B cell (primary cell): ENCODE data around the gene CACNA2D2. TPM values are rescaled to one million over a fixed set of nuclear protein-coding genes. Genes with fewer than 3 reads are reported as not detected.

Experiments used
- ATAC-seq: fragments of 200-7000 bp; cut with Tn5 transposase; one replicate; pipeline ENCODE4 v1.10.0; 2021; ENCODE audit warnings: low read depth, mild to moderate bottlenecking, moderate number of reproducible peaks, moderate library complexity
- CTCF ChIA-PET: fragments of 350-600 bp; sonication (Branson Sonifier 250); formaldehyde crosslinking; loops from one replicate; lab custom pipeline; 2021; ENCODE audit warnings: antibody characterized with exemption, inconsistent platforms; lab: Charles Lee
- POLR2A ChIA-PET: fragments of 350-600 bp; sonication (Branson Sonifier 250); formaldehyde crosslinking; loops from one replicate; lab custom pipeline; 2021; ENCODE audit warnings: antibody characterized with exemption; lab: Charles Lee
- DNase-seq: peaks from one replicate; pipeline ENCODE4 v3.0.0; 2013
- H2AFZ ChIP-seq: 2 replicates; pipeline ENCODE4 v1.6.1; 2012; ENCODE audit warnings: mild to moderate bottlenecking, low read depth, low read length; ENCODE audit not compliant: insufficient read depth, poor library complexity, severe bottlenecking
- H3K27ac ChIP-seq, 2 donors: 1 replicate in 1 of 2; 2 replicates in 1 of 2; pipeline ENCODE4 v1.5.1; 2012 to 2013; ENCODE audit warnings: low read length in 2 of 2, mild to moderate bottlenecking in 2 of 2, moderate library complexity in 1 of 2
- H3K27me3 ChIP-seq, 4 experiments: fragments of 200-600 bp in 1 of 4; sonication (generic) in 1 of 4; replicated peaks in 1 of 4; 1 replicate in 2 of 4; 2 replicates in 2 of 4; pipeline versions ENCODE4 v1.6.1 to v1.7.0; 2013 to 2016; ENCODE audit warnings: low read length in 3 of 4, mild to moderate bottlenecking in 2 of 4, mixed read lengths in 1 of 4, moderate library complexity in 1 of 4; ENCODE audit not compliant: insufficient read depth in 4 of 4, control insufficient read depth in 3 of 4; ENCODE audit errors: control extremely low read depth in 1 of 4
- H3K36me3 ChIP-seq, 2 experiments: replicated peaks in 1 of 2; 1 replicate in 1 of 2; 2 replicates in 1 of 2; pipeline versions ENCODE4 v1.6.1 to v1.7.1; 2013; ENCODE audit warnings: low read length in 1 of 2; ENCODE audit not compliant: insufficient read depth in 2 of 2, control insufficient read depth in 1 of 2; ENCODE audit errors: control extremely low read depth in 1 of 2, extremely low read depth in 1 of 2
- H3K4me1 ChIP-seq, 2 donors: fragments of 200-600 bp in 1 of 2; sonication (generic) in 1 of 2; 1 replicate in 1 of 2; 2 replicates in 1 of 2; pipeline versions ENCODE4 v1.5.1 to v1.6.1; 2013 to 2017; ENCODE audit warnings: low read length in 2 of 2; ENCODE audit not compliant: control insufficient read depth in 2 of 2, insufficient read depth in 2 of 2
- H3K4me2 ChIP-seq: replicated peaks from 2 replicates; pipeline ENCODE3; 2012; ENCODE audit warnings: mild to moderate bottlenecking, low read depth, low read length; ENCODE audit not compliant: poor library complexity, severe bottlenecking
- H3K4me3 ChIP-seq, 5 experiments: fragments of 200-600 bp in 1 of 5; sonication (generic) in 1 of 5; 1 replicate in 3 of 5; 2 replicates in 2 of 5; pipeline versions ENCODE4 v1.5.1 to v1.7.0; 2011 to 2016; ENCODE audit warnings: low read length in 4 of 5, mild to moderate bottlenecking in 4 of 5, low read depth in 2 of 5, control low read depth in 1 of 5, moderate library complexity in 1 of 5; ENCODE audit not compliant: insufficient read depth in 1 of 5; ENCODE audit errors: control extremely low read depth in 1 of 5, extremely low read depth in 1 of 5
- H3K79me2 ChIP-seq: fragments of 200-600 bp; sonication (generic); one replicate; pipeline ENCODE4 v1.6.0; 2016; ENCODE audit warnings: low read length; ENCODE audit not compliant: control insufficient read depth, insufficient read depth
- H3K9ac ChIP-seq: fragments of 200-600 bp; sonication (generic); 2 replicates; pipeline ENCODE4 v1.6.1; 2017; ENCODE audit warnings: mild to moderate bottlenecking, low read length, moderate library complexity
- H3K9me3 ChIP-seq, 3 donors: one replicate each; pipeline versions ENCODE4 v1.6.1 to v1.7.1; 2013; ENCODE audit warnings: low read length in 2 of 3; ENCODE audit not compliant: control insufficient read depth in 2 of 3, insufficient read depth in 1 of 3; ENCODE audit errors: control extremely low read depth in 1 of 3
- H4K20me1 ChIP-seq: 2 replicates; pipeline ENCODE4 v1.6.0; 2012; ENCODE audit warnings: mild to moderate bottlenecking, low read length; ENCODE audit not compliant: insufficient read depth, control insufficient read depth, poor library complexity, severe bottlenecking
- H3K27ac Mint-ChIP-seq: one replicate; pipeline ENCODE4 v1.8.0; 2021; ENCODE audit warnings: mixed read lengths
- H3K27me3 Mint-ChIP-seq: one replicate; pipeline ENCODE4 v1.8.0; 2021; ENCODE audit warnings: mixed read lengths
- H3K4me1 Mint-ChIP-seq: one replicate; pipeline ENCODE4 v1.8.0; 2021; ENCODE audit warnings: mixed read lengths
- H3K4me3 Mint-ChIP-seq: one replicate; pipeline ENCODE4 v1.8.0; 2021; ENCODE audit warnings: mixed read lengths
- H3K9me3 Mint-ChIP-seq: one replicate; pipeline ENCODE4 v1.8.0; 2022; ENCODE audit warnings: mixed read lengths; ENCODE audit not compliant: insufficient read depth
- EZH2 ChIP-seq: IDR thresholded peaks from 2 replicates; pipeline ENCODE4 v1.6.1; 2012; ENCODE audit warnings: borderline replicate concordance, low read depth, mild to moderate bottlenecking, moderate library complexity, low read length; ENCODE audit not compliant: insufficient read depth, poor library complexity, severe bottlenecking
- WGBS: methylation state at CpG from one replicate; pipeline ENCODE4 v1.1.5; 2013; ENCODE audit warnings: missing lambda C conversion rate; ENCODE audit not compliant: insufficient coverage; 5-methylcytosine and 5-hydroxymethylcytosine counted together
- intact Hi-C: fragments of 100-400 bp; cut with micrococcal nuclease; formaldehyde crosslinking; loops from one replicate; pipeline ENCODE4 v1.10.0; 2022
- polyA plus RNA-seq: library from polyadenylated mRNA; depleted of rRNA; stranded (reverse); fragments of >200 nt; gene quantifications from 2 replicates; pipeline ENCODE4 v1.2.3, GENCODE V29; 2012
- total RNA-seq, 2 donors: library from RNA; stranded (reverse); fragments of 120-200 nt in 1 of 2; gene quantifications; 1 replicate in 1 of 2; 2 replicates in 1 of 2; pipeline versions ENCODE4 v1.2.3 to v1.2.4, GENCODE V29; 2013 to 2022
- TF ChIP-seq, protein P1 (sequence below): fragments of 200-600 bp; IDR thresholded peaks from one replicate; pipeline ENCODE4 v1.8.0; 2022; ENCODE audit warnings: antibody characterized with exemption, mild to moderate bottlenecking

Gene CACNA2D2
- total and polyA plus RNA-seq, 2 donors (not counting 1 experiment from before 2014, with no cell fraction given): 0.69 to 1.2 TPM

DNA sequence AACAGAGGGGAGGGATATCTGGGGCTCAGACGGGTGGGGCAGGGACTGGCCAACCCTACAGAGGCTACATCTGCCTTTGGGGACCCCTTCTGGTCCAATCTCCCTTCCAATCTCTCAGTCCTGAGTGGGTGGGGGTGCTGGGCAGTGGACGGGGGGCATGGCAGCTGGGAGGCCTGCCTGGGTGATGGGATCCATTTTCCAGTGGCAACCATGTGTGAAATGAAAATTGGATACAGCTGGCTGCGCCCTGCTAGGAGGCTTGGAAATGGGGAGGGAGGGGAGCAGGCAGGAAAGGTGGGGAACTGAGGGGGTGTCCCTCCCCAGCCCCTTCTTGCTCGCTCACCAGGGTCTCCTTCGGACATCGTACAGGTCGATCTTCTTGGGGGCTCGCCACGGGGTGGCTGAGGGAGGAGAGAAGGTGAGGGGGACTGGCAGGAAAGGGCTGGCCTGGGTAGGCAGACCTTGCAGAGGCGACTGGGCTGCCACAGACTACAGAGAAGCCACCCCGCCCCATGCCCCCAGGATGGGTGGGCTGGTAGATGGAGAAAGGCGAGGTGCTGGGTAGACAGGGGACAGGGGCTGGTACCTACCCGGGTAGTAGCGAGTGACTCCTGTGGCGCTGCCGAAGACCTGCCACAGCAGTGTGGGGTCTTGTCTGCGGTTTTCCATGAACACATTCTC lies 122.9 kb downstream of the CACNA2D2 start:
- Histone ChIP-seq H3K9ac (no peak overlapping the region), H2AFZ (no peak overlapping the region), H3K27me3 (no peaks in the 10 kb centered on the region), H3K4me3 (no peak overlapping the region), H3K36me3 (no peaks in the 10 kb centered on the region), H3K4me2 (no peak overlapping the region), H3K9me3 (no peaks in the 10 kb centered on the region), H3K4me1 (no peaks in the 10 kb centered on the region), H3K79me2 (no peaks in the 10 kb centered on the region), H3K27ac (no peak overlapping the region), H4K20me1 (no peaks in the 10 kb centered on the region)
- ChIA-PET CTCF (no interaction called here), POLR2A (no interaction called here)
- Mint-ChIP-seq H3K4me3 (no peak overlapping the region), H3K27me3 (peaks cover 9% of the 10 kb centered on the region), H3K4me1 (no peaks in the 10 kb centered on the region), H3K27ac (no peak overlapping the region), H3K9me3 (no peaks in the 10 kb centered on the region)
- ATAC-seq (no peak), DNase-seq (no peak)
- intact Hi-C loops: no loop called here
- TF ChIP-seq EZH2: no peak
- TF ChIP-seq, protein P1, sequence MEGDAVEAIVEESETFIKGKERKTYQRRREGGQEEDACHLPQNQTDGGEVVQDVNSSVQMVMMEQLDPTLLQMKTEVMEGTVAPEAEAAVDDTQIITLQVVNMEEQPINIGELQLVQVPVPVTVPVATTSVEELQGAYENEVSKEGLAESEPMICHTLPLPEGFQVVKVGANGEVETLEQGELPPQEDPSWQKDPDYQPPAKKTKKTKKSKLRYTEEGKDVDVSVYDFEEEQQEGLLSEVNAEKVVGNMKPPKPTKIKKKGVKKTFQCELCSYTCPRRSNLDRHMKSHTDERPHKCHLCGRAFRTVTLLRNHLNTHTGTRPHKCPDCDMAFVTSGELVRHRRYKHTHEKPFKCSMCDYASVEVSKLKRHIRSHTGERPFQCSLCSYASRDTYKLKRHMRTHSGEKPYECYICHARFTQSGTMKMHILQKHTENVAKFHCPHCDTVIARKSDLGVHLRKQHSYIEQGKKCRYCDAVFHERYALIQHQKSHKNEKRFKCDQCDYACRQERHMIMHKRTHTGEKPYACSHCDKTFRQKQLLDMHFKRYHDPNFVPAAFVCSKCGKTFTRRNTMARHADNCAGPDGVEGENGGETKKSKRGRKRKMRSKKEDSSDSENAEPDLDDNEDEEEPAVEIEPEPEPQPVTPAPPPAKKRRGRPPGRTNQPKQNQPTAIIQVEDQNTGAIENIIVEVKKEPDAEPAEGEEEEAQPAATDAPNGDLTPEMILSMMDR: no peak
- WGBS: 93% methylated on average over 16 of the region's 17 CpGs

DNA sequence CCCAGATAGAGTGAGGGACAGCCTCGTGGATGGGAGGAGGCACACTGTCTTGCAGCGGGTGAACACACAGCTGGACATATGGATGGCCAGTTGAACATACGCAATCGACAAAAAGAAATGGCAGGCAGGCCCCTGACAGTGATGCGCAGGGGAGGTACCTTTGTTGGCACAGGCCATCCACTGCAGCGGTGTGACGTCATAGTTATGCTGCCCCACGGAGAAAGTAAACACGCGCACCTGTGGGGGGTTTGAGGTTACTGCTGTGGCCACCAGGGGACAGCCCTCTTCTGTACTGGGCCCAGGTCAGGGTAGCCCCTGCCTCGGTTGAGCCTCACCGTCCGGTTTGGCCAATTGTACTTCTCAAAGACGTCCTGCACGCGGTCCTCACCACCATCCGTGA lies 124.7 kb downstream of the CACNA2D2 start:
- no peaks in the 10 kb centered on the region for H3K36me3 ChIP-seq
- CTCF ChIA-PET: no interaction called here
- WGBS: 94% methylated on average over 16 of the region's 17 CpGs
- H3K79me2 ChIP-seq: no peaks in the 10 kb centered on the region
- Mint-ChIP-seq H3K9me3 (no peaks in the 10 kb centered on the region), H3K4me3 (no peak overlapping the region), H3K4me1 (no peaks in the 10 kb centered on the region), H3K27ac (no peak overlapping the region), H3K27me3 (peaks cover 4% of the 10 kb centered on the region)
- no peaks in the 10 kb centered on the region for H3K27me3 ChIP-seq
- H3K4me1 ChIP-seq: no peaks in the 10 kb centered on the region
- ATAC-seq (no peak), DNase-seq (no peak)
- no peak overlapping the region for H2AFZ ChIP-seq
- no peaks in the 10 kb centered on the region for H4K20me1 ChIP-seq
- H3K9me3 ChIP-seq: no peaks in the 10 kb centered on the region
- TF ChIP-seq, protein P1: no peak
- TF ChIP-seq EZH2: no peak
- POLR2A ChIA-PET: no interaction called here
- no peak overlapping the region for H3K9ac ChIP-seq
- no peak overlapping the region for H3K27ac ChIP-seq
- intact Hi-C loops: no loop called here
- H3K4me3 ChIP-seq: no peak overlapping the region
- H3K4me2 ChIP-seq: no peak overlapping the region
